OCI-LY7 (cell line): ENCODE measurements around the gene CWH43.

Experiments used
- CTCF ChIP-seq: fragments of 200-600 bp; sonication (generic); conservative IDR thresholded peaks from 2 replicates; pipeline ENCODE4 v1.5.1; 2014; ENCODE audit warnings: mild to moderate bottlenecking, antibody characterized with exemption, low read length, moderate library complexity, mixed read lengths
- EZH2phosphoT487 ChIP-seq: fragments of 200-600 bp; sonication (generic); IDR thresholded peaks from 2 replicates; pipeline ENCODE4 v1.6.1; 2018; ENCODE audit warnings: low read depth, borderline replicate concordance, mild to moderate bottlenecking, mixed run types, antibody characterized with exemption, low read length, moderate library complexity, mixed read lengths

GRCh38 chr4:49058306-49058705 is 72.2 kb downstream of the CWH43 start:
- TF ChIP-seq CTCF (no peak), EZH2phosphoT487 (no peak)
